GM21723 (cell line): ENCODE results near the gene TARP.
"Not testable (repeated sequence)": the region's sequence is repeated elsewhere in the genome, so short reads cannot be mapped to it uniquely, and the experiment has no call there.

Source experiments
- ATAC-seq: cut with Tn5 transposase; IDR thresholded peaks from one replicate; pipeline ENCODE4 v1.9.1; 2021; ENCODE audit warnings: mild to moderate bottlenecking, moderate library complexity; ENCODE audit not compliant: unreplicated experiment

The TARP gene

GRCh38 chr7:38263274-38263673 lies 10.2 kb downstream of the TARP start:
- ATAC-seq = not testable (repeated sequence)

GRCh38 chr7:38262545-38262944 lies 10.9 kb downstream of the TARP start:
- no peak for ATAC-seq

- not testable (repeated sequence) for ATAC-seq
Observed at GRCh38 chr7:38262026-38262425, 11.4 kb downstream of the TARP start.

- not testable (repeated sequence) for ATAC-seq
Observed at GRCh38 chr7:38261601-38262000, 11.8 kb downstream of the TARP start.

GRCh38 chr7:38259157-38259556 lies 14.3 kb downstream of the TARP start:
- ATAC-seq = not testable (repeated sequence)

- ATAC-seq = no peak
Observed at GRCh38 chr7:38257350-38257677, 16.1 kb downstream of the TARP start.

- ATAC-seq = not testable (repeated sequence)
Observed at GRCh38 chr7:38249849-38250248, 23.6 kb downstream of the TARP start.

- ATAC-seq = no peak
Observed at GRCh38 chr7:38248069-38248567, 25.3 kb downstream of the TARP start.

- no peak for ATAC-seq
Observed at GRCh38 chr7:38245409-38245977, 27.9 kb downstream of the TARP start.

GRCh38 chr7:38244516-38244915 lies 28.9 kb downstream of the TARP start:
- no peak for ATAC-seq

- ATAC-seq = not testable (repeated sequence)
Observed at GRCh38 chr7:38243345-38243744, 30.1 kb downstream of the TARP start.

- ATAC-seq = no peak
Observed at GRCh38 chr7:38242814-38243213, 30.6 kb downstream of the TARP start.

- ATAC-seq = no peak
Observed at GRCh38 chr7:38241071-38241470, 32.4 kb downstream of the TARP start.

- not testable (repeated sequence) for ATAC-seq
Observed at GRCh38 chr7:38239129-38239528, 34.3 kb downstream of the TARP start.

GRCh38 chr7:38235606-38236005 lies 37.8 kb downstream of the TARP start:
- ATAC-seq = no peak

GRCh38 chr7:38234759-38235158 lies 38.7 kb downstream of the TARP start:
- ATAC-seq = not testable (repeated sequence)

GRCh38 chr7:38232502-38233366 lies 40.7 kb downstream of the TARP start:
- peak; percentile 92 for ATAC-seq

GRCh38 chr7:38229884-38230642 lies 43.4 kb downstream of the TARP start:
- ATAC-seq = no peak

- no peak for ATAC-seq
Observed at GRCh38 chr7:38229386-38229785, 44.0 kb downstream of the TARP start.

GRCh38 chr7:38224392-38224791 lies 49.0 kb downstream of the TARP start:
- no peak for ATAC-seq

- ATAC-seq = no peak
Observed at GRCh38 chr7:38223306-38223705, 50.1 kb downstream of the TARP start.
